ENCODE results near the gene IGF1R.

DNA sequence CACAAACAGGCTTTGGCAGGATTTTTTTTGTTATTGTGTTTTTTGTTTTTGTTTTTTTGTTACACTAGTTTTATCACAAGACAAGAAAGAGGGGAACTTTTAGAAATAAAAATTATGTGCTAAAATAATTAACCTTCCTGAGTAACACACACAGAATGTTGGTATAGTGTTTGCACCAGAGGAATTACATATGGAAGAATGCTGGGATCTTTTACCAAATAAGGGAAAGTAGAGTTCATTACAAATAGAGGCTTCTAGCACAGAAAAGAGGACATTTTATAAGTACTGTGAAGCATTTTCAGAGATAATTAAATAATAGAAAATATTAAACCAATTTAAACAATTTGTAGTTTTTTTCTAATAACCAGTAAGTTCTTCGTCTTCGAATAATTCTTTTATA, 116.0 kb downstream of the IGF1R start:
- TF ChIP-seq, protein P1, sequence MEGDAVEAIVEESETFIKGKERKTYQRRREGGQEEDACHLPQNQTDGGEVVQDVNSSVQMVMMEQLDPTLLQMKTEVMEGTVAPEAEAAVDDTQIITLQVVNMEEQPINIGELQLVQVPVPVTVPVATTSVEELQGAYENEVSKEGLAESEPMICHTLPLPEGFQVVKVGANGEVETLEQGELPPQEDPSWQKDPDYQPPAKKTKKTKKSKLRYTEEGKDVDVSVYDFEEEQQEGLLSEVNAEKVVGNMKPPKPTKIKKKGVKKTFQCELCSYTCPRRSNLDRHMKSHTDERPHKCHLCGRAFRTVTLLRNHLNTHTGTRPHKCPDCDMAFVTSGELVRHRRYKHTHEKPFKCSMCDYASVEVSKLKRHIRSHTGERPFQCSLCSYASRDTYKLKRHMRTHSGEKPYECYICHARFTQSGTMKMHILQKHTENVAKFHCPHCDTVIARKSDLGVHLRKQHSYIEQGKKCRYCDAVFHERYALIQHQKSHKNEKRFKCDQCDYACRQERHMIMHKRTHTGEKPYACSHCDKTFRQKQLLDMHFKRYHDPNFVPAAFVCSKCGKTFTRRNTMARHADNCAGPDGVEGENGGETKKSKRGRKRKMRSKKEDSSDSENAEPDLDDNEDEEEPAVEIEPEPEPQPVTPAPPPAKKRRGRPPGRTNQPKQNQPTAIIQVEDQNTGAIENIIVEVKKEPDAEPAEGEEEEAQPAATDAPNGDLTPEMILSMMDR (conservative IDR thresholded peaks at IDR 0.05): no peak
- no peak for TF ChIP-seq EZH2 (IDR thresholded peaks at IDR 0.05; ENCODE audit: low read depth)
